Measurements from ENCODE around the gene PLAAT4. TPM values are rescaled to one million over a fixed set of nuclear protein-coding genes. Genes with fewer than 3 reads are reported as not detected.
A peak's percentile ranks its signal among the peaks of the same experiment; 100 is the strongest.
"Not testable (repeated sequence)": the region's sequence is repeated elsewhere in the genome, so short reads cannot be mapped to it uniquely, and the experiment has no call there.

The PLAAT4 gene
- total and polyA plus RNA-seq, 4 experiments from 2014 or later, result 152 to 416 (median 277) TPM

DNA sequence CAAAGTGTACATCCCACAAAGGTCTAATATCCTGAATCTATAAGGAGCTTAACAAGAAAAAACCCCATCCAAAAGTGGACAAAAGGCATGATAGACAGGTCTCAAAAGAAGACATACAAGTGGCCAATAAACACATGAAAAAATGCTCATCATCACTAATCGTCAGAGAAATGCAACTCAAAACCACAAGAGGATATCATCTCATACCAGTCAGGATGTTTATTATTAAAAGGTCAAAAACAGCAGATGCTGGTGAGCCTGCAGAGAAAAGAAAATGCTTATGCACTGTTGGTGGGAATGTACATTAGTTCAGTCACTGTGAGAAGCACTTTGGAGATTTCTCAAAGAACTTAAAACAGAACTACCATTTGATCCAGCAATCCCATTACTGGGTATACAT is 18.1 kb upstream of the PLAAT4 start:
- Histone ChIP-seq H3K9me3 (ENCODE audit: control insufficient read depth in 1 of 2, low read length in 2 of 2) (no peaks in the 10 kb centered on the region), H3K36me3 (ENCODE audit: insufficient read depth, low read length) (no peaks in the 10 kb centered on the region), H3K4me3 (ENCODE audit: low read length in 2 of 2) (no peak overlapping the region), H3K27ac (ENCODE audit: low read depth, low read length) (peak overlapping the region; percentile 3), H3K27me3 (ENCODE audit: insufficient read depth, low read length) (no peaks in the 10 kb centered on the region), H3K4me1 (ENCODE audit: insufficient read depth, low read length) (peaks cover 18% of the 10 kb centered on the region)
- H3K9me3 Mint-ChIP-seq, result peaks cover 0 to 4% (median 0%) of the 10 kb centered on the region in 8 donors
- H3K36me3 Mint-ChIP-seq, result no peaks in the 10 kb centered on the region
- POLR2A ChIA-PET (ENCODE audit: partially characterized antibody), result interaction anchor here (1.1 to 8.7 kb wide), 6 partner anchors 11 to 95 kb away, joined by 3 to 101 read pairs (median 4); partner anchors contain the start of gene PLAAT4
- CTCF ChIA-PET (ENCODE audit: partially characterized antibody), result interaction anchor here (1.2 to 3.8 kb wide), 6 partner anchors 10 to 118 kb away, joined by 3 to 11 read pairs (median 4); partner anchors contain the start of gene PLAAT4
- H3K4me3 Mint-ChIP-seq, result peak overlapping the region in 7 of 8 donors; percentile 15 to 55 (median 50)
- H3K27me3 Mint-ChIP-seq, result no peaks in the 10 kb centered on the region
- peaks cover 18 to 35% (median 26%) of the 10 kb centered on the region in 4 donors for H3K4me1 Mint-ChIP-seq
- peak in 4 of 5 donors; percentile 41 to 58 (median 48) for DNase-seq
- intact Hi-C loops (cut with micrococcal nuclease), result loop anchor here (1.0 kb wide), 1 partner anchor 13 kb away; no protein-coding TSS in a partner anchor
- peak overlapping the region; percentile 65 to 93 (median 76) for H3K27ac Mint-ChIP-seq

DNA sequence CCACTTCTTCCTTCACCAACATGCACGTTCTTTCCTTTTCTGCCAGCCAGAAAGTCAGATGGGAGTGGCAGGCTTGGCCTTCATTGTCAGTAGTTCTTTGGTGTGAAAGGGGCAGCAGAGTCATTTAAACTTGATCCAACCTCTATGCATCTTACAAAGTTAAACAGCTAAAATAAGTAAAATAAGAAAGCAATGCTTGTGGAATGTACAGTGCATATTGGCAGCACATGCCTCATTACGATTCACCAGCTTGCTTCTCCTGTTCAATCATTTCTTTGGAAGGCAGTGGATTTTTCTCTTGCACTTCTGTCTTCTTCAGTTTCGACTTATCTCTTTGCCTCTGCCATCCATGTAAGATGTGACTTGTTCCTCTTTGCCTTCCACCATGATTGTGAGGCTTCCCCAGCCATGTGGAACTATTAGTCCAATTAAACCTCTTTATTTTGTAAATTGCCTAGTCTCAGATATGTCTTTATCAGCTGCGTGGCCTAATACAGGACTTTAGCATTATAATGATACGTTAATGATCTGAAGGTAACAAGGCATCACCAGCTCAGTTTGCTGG is 15.9 kb upstream of the PLAAT4 start:
- peaks cover 0 to 4% (median 0%) of the 10 kb centered on the region in 8 donors for H3K9me3 Mint-ChIP-seq
- peaks cover 18 to 35% (median 26%) of the 10 kb centered on the region in 4 donors for H3K4me1 Mint-ChIP-seq
- no peak overlapping the region for H3K27ac ChIP-seq (ENCODE audit: low read depth, low read length)
- H3K36me3 Mint-ChIP-seq, result no peaks in the 10 kb centered on the region
- DNase-seq, result no peak
- no peak overlapping the region for H3K4me3 ChIP-seq (ENCODE audit: low read length in 2 of 2)
- H3K27ac Mint-ChIP-seq, result peak overlapping the region in 3 of 7 donors; percentile 25 to 48 (median 33)
- POLR2A ChIA-PET (ENCODE audit: partially characterized antibody), result interaction anchor here (1.2 to 8.7 kb wide), 3 partner anchors 8 to 32 kb away, joined by 3 to 101 read pairs (median 5); partner anchors contain the start of gene PLAAT4
- no peaks in the 10 kb centered on the region for H3K36me3 ChIP-seq (ENCODE audit: insufficient read depth, low read length)
- no peak overlapping the region for H3K4me3 Mint-ChIP-seq
- peaks cover 18% of the 10 kb centered on the region for H3K4me1 ChIP-seq (ENCODE audit: insufficient read depth, low read length)
- H3K27me3 ChIP-seq (ENCODE audit: insufficient read depth, low read length), result no peaks in the 10 kb centered on the region
- intact Hi-C loops (cut with micrococcal nuclease), result no loop called here
- no peaks in the 10 kb centered on the region for H3K9me3 ChIP-seq (ENCODE audit: control insufficient read depth in 1 of 2, low read length in 2 of 2)
- CTCF ChIA-PET (ENCODE audit: partially characterized antibody), result interaction anchor here (1.2 to 3.8 kb wide), 3 partner anchors 11 to 54 kb away, joined by 3 to 11 read pairs (median 6); partner anchors contain the start of gene PLAAT4
- H3K27me3 Mint-ChIP-seq, result no peaks in the 10 kb centered on the region

DNA sequence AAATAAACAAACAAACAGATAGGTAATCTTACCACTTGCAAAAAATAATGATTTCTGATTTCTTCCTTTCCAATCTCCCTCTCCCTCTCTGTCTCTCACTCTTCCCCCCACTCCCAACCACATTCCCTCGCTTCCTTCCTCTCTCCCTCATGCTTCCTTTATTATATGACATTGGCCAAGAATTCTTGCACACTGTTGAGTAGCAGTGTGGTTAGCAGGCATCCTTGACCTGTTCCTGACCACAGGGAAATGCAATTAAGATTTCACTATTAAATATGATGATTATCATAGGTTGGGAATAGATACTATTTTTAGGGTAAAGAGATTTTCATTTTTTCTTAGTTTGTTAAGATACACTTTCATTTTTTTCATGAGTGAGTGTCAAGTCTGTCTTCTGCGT is 14.7 kb upstream of the PLAAT4 start:
- no peaks in the 10 kb centered on the region for H3K27me3 Mint-ChIP-seq
- Histone ChIP-seq H3K4me3 (ENCODE audit: low read length in 2 of 2) (no peak overlapping the region), H3K4me1 (ENCODE audit: insufficient read depth, low read length) (peaks cover 18% of the 10 kb centered on the region), H3K27ac (ENCODE audit: low read depth, low read length) (no peak overlapping the region), H3K9me3 (ENCODE audit: control insufficient read depth in 1 of 2, low read length in 2 of 2) (no peaks in the 10 kb centered on the region), H3K36me3 (ENCODE audit: insufficient read depth, low read length) (no peaks in the 10 kb centered on the region), H3K27me3 (ENCODE audit: insufficient read depth, low read length) (no peaks in the 10 kb centered on the region)
- POLR2A ChIA-PET (ENCODE audit: partially characterized antibody), result interaction anchor here (1.9 to 8.7 kb wide), 3 partner anchors 13 to 32 kb away, joined by 7 to 101 read pairs (median 9); partner anchors contain the start of gene PLAAT4
- CTCF ChIA-PET (ENCODE audit: partially characterized antibody), result no interaction called here
- H3K4me1 Mint-ChIP-seq, result peaks cover 18 to 33% (median 26%) of the 10 kb centered on the region in 4 donors
- peak overlapping the region in 2 of 7 donors; percentile 32 to 59 for H3K27ac Mint-ChIP-seq
- H3K4me3 Mint-ChIP-seq, result no peak overlapping the region
- no peaks in the 10 kb centered on the region for H3K36me3 Mint-ChIP-seq
- peaks cover 0 to 4% (median 0%) of the 10 kb centered on the region in 8 donors for H3K9me3 Mint-ChIP-seq
- intact Hi-C loops (cut with micrococcal nuclease), result no loop called here
- no peak for DNase-seq

DNA sequence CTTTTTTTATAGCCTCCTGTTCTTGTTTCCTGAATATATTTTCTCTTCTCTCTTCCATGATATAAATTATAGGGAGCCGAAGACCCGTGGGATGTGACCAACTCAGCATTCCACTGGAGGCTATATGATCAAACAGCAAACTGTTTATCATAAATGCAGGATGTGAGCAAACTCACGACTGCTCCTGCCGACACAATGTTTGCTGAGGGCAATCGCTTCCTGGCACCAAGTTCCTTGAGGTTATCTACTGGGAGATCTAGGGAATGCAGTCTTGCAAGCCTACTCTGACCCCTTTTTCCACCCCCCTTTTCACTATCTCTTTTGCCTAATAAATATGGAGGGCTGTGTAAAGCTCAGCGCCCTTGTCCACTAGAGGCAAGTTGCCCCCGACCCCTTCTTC is 13.5 kb upstream of the PLAAT4 start:
- Mint-ChIP-seq H3K27ac (no peak overlapping the region), H3K4me3 (no peak overlapping the region), H3K4me1 (peaks cover 14 to 22% (median 18%) of the 10 kb centered on the region in 4 donors), H3K27me3 (no peaks in the 10 kb centered on the region), H3K36me3 (no peaks in the 10 kb centered on the region), H3K9me3 (peaks cover 0 to 4% (median 0%) of the 10 kb centered on the region in 8 donors)
- intact Hi-C loops (cut with micrococcal nuclease), result no loop called here
- DNase-seq, result no peak
- Histone ChIP-seq H3K4me1 (ENCODE audit: insufficient read depth, low read length) (peaks cover 15% of the 10 kb centered on the region), H3K36me3 (ENCODE audit: insufficient read depth, low read length) (no peaks in the 10 kb centered on the region), H3K9me3 (ENCODE audit: control insufficient read depth in 1 of 2, low read length in 2 of 2) (no peaks in the 10 kb centered on the region), H3K4me3 (ENCODE audit: low read length in 2 of 2) (no peak overlapping the region), H3K27me3 (ENCODE audit: insufficient read depth, low read length) (no peaks in the 10 kb centered on the region), H3K27ac (ENCODE audit: low read depth, low read length) (no peak overlapping the region)
- POLR2A ChIA-PET (ENCODE audit: partially characterized antibody), result interaction anchor here (0.6 to 2.5 kb wide), 4 partner anchors 8 to 31 kb away, joined by 3 to 9 read pairs (median 6); partner anchors contain the start of gene PLAAT4
- CTCF ChIA-PET (ENCODE audit: partially characterized antibody), result no interaction called here

DNA sequence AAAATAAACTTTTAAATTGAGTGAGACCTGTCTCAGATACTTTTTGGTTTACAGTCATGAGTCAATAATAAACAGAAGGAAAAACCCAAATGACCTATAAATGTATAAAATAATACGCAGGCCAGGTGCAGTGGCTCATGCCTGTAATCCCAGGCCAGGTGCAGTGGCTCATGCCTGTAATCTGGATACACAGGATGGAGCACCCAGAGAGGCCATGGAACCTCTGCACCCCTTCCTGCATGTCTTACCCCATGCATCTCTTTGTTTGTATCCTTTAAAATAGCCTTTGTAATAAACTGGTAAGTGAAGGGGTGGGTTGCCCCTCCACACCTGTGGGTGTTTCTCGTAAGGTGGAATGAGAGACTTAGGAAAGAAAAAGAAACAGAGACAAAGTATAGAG is 8.9 kb upstream of the PLAAT4 start:
- no peak overlapping the region for H3K27ac ChIP-seq (ENCODE audit: low read depth, low read length)
- Mint-ChIP-seq H3K36me3 (no peaks in the 10 kb centered on the region), H3K4me3 (no peak overlapping the region), H3K27me3 (no peaks in the 10 kb centered on the region), H3K9me3 (peaks cover 0 to 4% (median 0%) of the 10 kb centered on the region in 8 donors), H3K27ac (peak overlapping the region in 3 of 7 donors; percentile 23 to 76 (median 31)), H3K4me1 (peaks cover 24 to 35% (median 30%) of the 10 kb centered on the region in 4 donors)
- H3K9me3 ChIP-seq (ENCODE audit: control insufficient read depth in 1 of 2, low read length in 2 of 2), result no peaks in the 10 kb centered on the region
- peaks cover 33% of the 10 kb centered on the region for H3K4me1 ChIP-seq (ENCODE audit: insufficient read depth, low read length)
- no peaks in the 10 kb centered on the region for H3K27me3 ChIP-seq (ENCODE audit: insufficient read depth, low read length)
- intact Hi-C loops (cut with micrococcal nuclease), result no loop called here
- H3K4me3 ChIP-seq (ENCODE audit: low read length in 2 of 2), result no peak overlapping the region
- H3K36me3 ChIP-seq (ENCODE audit: insufficient read depth, low read length), result no peaks in the 10 kb centered on the region
- no peak for DNase-seq
- ChIA-PET POLR2A (ENCODE audit: partially characterized antibody) (interaction anchor here (0.6 kb wide), 1 partner anchor 9 kb away, joined by 3 read pairs; the partner anchor contains the start of gene PLAAT4), CTCF (ENCODE audit: partially characterized antibody) (no interaction called here)

DNA sequence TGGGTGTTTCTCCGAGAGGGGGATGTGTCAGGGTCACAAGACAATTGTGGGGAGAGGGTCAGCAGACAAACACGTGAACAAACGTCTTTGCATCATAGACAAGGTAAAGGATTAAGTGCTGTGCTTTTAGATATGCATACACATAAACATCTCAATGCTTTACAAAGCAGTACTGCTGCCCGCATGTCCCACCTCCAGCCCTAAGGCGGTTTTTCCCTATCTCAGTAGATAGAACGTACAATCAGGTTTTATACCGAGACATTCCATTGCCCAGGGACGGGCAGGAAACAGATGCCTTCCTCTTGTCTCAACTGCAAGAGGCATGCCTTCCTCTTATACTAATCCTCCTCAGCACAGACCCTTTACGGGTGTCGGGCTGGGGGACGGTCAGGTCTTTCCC is 8.5 kb upstream of the PLAAT4 start:
- intact Hi-C loops (cut with micrococcal nuclease); H3K27me3 ChIP-seq (ENCODE audit: insufficient read depth, low read length); H3K9me3 Mint-ChIP-seq; H3K36me3 ChIP-seq (ENCODE audit: insufficient read depth, low read length); DNase-seq; H3K4me3 Mint-ChIP-seq; POLR2A ChIA-PET (ENCODE audit: partially characterized antibody); H3K4me3 ChIP-seq (ENCODE audit: low read length in 2 of 2); H3K27ac ChIP-seq (ENCODE audit: low read depth, low read length); H3K36me3 Mint-ChIP-seq; H3K9me3 ChIP-seq (ENCODE audit: control insufficient read depth in 1 of 2, low read length in 2 of 2); H3K27me3 Mint-ChIP-seq: not testable (repeated sequence)
- peaks cover 38% of the 10 kb centered on the region for H3K4me1 ChIP-seq (ENCODE audit: insufficient read depth, low read length)
- H3K4me1 Mint-ChIP-seq, result peaks cover 28 to 40% (median 35%) of the 10 kb centered on the region in 4 donors
- peak overlapping the region in 1 of 7 donors; percentile 76 for H3K27ac Mint-ChIP-seq
- CTCF ChIA-PET (ENCODE audit: partially characterized antibody), result interaction anchor here (1.8 kb wide), 1 partner anchor 24 kb away, joined by 5 read pairs; no protein-coding TSS in a partner anchor

DNA sequence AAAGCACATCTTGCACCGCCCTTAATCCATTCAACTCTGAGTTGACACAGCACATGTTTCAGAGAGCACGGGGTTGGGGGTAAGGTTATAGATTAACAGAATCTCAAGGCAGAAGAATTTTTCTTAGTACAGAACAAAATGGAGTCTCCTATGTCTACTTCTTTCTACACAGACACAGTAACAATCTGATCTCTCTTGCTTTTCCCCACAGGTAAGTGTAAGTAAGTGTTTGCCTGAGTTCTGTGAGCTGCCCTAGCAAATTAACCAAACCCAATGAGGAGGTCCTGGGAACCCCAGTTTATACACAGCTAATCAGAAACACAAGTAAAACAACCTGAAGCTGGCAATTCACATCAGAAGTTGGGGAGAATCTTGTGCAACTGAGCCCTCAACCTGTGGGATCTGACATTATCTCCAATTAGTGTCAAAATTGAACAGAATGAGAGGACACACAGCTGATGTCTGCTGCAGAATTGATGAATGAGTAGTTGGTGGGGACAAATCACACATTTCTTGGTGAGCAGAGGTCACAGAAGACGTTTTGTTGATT is 7.8 kb upstream of the PLAAT4 start:
- H3K4me1 ChIP-seq (ENCODE audit: insufficient read depth, low read length), result peaks cover 44% of the 10 kb centered on the region
- H3K9me3 ChIP-seq (ENCODE audit: control insufficient read depth in 1 of 2, low read length in 2 of 2); intact Hi-C loops (cut with micrococcal nuclease); DNase-seq; H3K36me3 Mint-ChIP-seq; H3K27ac ChIP-seq (ENCODE audit: low read depth, low read length); H3K27me3 ChIP-seq (ENCODE audit: insufficient read depth, low read length); H3K36me3 ChIP-seq (ENCODE audit: insufficient read depth, low read length); H3K4me3 ChIP-seq (ENCODE audit: low read length in 2 of 2); H3K4me3 Mint-ChIP-seq; H3K27me3 Mint-ChIP-seq; H3K9me3 Mint-ChIP-seq: not testable (repeated sequence)
- H3K27ac Mint-ChIP-seq, result peak overlapping the region in 3 of 7 donors; percentile 69 to 85 (median 85)
- peaks cover 33 to 47% (median 41%) of the 10 kb centered on the region in 4 donors for H3K4me1 Mint-ChIP-seq
- CTCF ChIA-PET (ENCODE audit: partially characterized antibody), result interaction anchor here (1.8 kb wide), 1 partner anchor 24 kb away, joined by 5 read pairs; no protein-coding TSS in a partner anchor
- POLR2A ChIA-PET (ENCODE audit: partially characterized antibody), result interaction anchor here (0.9 to 1.4 kb wide), 2 partner anchors 8 to 38 kb away, joined by 3 to 4 read pairs; no protein-coding TSS in a partner anchor
